IPS-11a (cell line): ENCODE results near the gene KIRREL3.

Source experiments
- H3K4me3 ChIP-seq: one replicate; pipeline ENCODE4 v1.5.1; 2013; ENCODE audit warnings: low read depth, low read length, control low read depth

The KIRREL3 gene

GRCh38 chr11:126647735-126648134 lies 352.8 kb downstream of the KIRREL3 start:
- H3K4me3 ChIP-seq, result no peak overlapping the region

- H3K4me3 ChIP-seq, result no peak overlapping the region
Measured at GRCh38 chr11:126646701-126647557, 353.6 kb downstream of the KIRREL3 start.

GRCh38 chr11:126645186-126645585 lies 355.4 kb downstream of the KIRREL3 start:
- H3K4me3 ChIP-seq, result no peak overlapping the region

- H3K4me3 ChIP-seq, result no peak overlapping the region
Measured at GRCh38 chr11:126640186-126640585, 360.4 kb downstream of the KIRREL3 start.

- no peak overlapping the region for H3K4me3 ChIP-seq
Measured at GRCh38 chr11:126639692-126640091, 360.9 kb downstream of the KIRREL3 start.

- H3K4me3 ChIP-seq, result no peak overlapping the region
Measured at GRCh38 chr11:126638648-126639047, 361.9 kb downstream of the KIRREL3 start.

DNA sequence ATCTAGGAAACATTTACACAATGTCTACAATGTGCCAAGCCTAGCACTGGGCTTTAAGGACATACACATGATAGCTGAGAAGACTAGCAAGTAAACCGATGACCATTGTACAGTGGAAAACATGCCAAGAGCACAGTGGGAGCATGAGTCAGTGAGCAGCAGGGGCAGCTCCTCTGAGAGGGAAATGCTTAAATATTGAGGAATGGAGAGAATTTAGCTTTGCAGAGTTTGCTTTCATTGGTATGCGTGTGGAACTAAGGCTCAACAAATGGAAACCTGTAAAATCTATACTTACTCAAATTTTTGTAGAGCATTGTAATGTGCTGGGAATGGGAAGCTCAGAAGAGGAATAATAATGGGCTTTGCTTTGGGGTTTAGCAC lies 362.8 kb downstream of the KIRREL3 start:
- H3K4me3 ChIP-seq, result no peak overlapping the region

GRCh38 chr11:126636911-126637794 lies 363.4 kb downstream of the KIRREL3 start:
- H3K4me3 ChIP-seq, result no peak overlapping the region

DNA sequence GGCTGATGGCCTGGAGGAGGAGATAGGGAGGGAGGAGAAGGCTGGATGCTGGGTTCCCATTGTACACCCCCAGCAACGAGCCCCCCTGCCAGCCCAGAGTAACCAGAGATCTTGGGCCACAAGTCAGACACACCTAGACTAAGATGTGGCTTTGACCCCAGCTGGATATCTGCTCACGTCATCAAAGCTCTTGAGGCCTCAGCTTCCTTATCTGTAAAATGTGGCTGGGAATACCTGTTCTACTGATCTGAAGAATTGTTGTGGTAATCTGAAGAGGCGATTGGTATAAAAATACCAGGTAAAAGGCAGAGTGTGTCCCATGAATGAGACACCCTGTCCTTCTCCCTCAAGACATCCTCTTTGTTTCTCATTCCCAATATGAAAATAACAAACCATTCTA lies 365.1 kb downstream of the KIRREL3 start:
- no peak overlapping the region for H3K4me3 ChIP-seq

GRCh38 chr11:126634963-126635362 lies 365.6 kb downstream of the KIRREL3 start:
- no peak overlapping the region for H3K4me3 ChIP-seq

- H3K4me3 ChIP-seq, result no peak overlapping the region
Measured at GRCh38 chr11:126633330-126633729, 367.2 kb downstream of the KIRREL3 start.

GRCh38 chr11:126630893-126631798 lies 369.4 kb downstream of the KIRREL3 start:
- H3K4me3 ChIP-seq, result no peak overlapping the region

- H3K4me3 ChIP-seq, result no peak overlapping the region
Measured at GRCh38 chr11:126630488-126630887, 370.1 kb downstream of the KIRREL3 start.

GRCh38 chr11:126628790-126629621 lies 371.6 kb downstream of the KIRREL3 start:
- no peak overlapping the region for H3K4me3 ChIP-seq

GRCh38 chr11:126628450-126628789 lies 372.1 kb downstream of the KIRREL3 start:
- H3K4me3 ChIP-seq, result no peak overlapping the region

- H3K4me3 ChIP-seq, result no peak overlapping the region
Measured at GRCh38 chr11:126627421-126627820, 373.1 kb downstream of the KIRREL3 start.

- H3K4me3 ChIP-seq, result no peak overlapping the region
Measured at GRCh38 chr11:126624506-126624905, 376.1 kb downstream of the KIRREL3 start.

DNA sequence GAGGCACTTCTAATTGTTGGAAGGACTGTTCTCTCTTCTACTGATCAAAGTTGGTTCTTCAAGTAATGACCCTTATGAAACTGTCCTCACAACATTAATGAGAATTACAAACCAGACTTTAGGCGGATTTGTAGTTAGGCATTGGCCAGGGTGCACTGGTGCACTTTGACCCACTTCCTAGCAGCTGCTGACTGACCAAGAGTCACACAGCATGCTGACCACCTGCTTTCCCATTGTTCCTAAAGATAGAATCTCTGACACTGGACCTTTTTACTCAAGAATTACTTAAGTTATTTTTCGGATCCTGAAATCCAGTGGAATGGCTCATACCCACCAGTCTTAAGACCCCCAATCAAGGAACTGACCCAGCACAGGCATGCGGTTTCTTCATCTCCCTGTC lies 381.1 kb downstream of the KIRREL3 start:
- no peak overlapping the region for H3K4me3 ChIP-seq

DNA sequence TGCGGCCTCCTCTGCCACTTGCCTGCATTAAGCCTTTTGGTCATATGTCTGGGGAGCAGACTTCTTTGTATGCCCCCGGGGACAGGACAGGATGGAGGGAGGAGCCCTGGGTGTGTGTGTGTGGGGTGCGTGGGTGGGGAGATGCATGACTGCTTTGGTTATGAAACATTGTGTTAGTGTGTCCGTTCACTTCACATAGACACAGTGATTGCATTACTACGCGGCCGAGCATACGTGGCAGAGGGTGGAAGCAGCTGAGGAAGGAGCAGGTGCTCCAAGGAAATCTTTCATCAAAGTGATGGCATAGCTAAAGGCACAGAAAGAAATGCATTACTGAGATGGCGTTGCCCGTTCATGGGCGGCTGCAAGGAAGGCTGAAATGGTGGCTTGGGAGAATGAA lies 384.7 kb downstream of the KIRREL3 start:
- H3K4me3 ChIP-seq, result no peak overlapping the region

- no peak overlapping the region for H3K4me3 ChIP-seq
Measured at GRCh38 chr11:126613272-126613671, 387.3 kb downstream of the KIRREL3 start.
